Breast epithelium (tissue), 4 donors: Measurements from ENCODE around the gene BCL2L14. TPM values are rescaled to one million over a fixed set of nuclear protein-coding genes. Genes with fewer than 3 reads are reported as not detected.

Experiments
- DNase-seq, 2 donors: peaks; one replicate each; pipeline ENCODE4 v3.0.0-alpha.2; 2019; ENCODE audit warnings: low spot score in 2 of 2
- H3K27ac ChIP-seq, 2 donors: fragments of 200-600 bp; sonication (generic) in 1 of 2; one replicate each; pipeline ENCODE4 v1.5.1; 2016 to 2019; ENCODE audit warnings: mild to moderate bottlenecking in 1 of 2
- H3K27me3 ChIP-seq, 2 donors: fragments of 200-600 bp; sonication (generic) in 1 of 2; one replicate each; pipeline versions ENCODE4 v1.5.1 to v1.6.0; 2017 to 2019; ENCODE audit warnings: control low read depth in 1 of 2, mild to moderate bottlenecking in 1 of 2
- H3K36me3 ChIP-seq: fragments of 200-600 bp; one replicate; pipeline ENCODE4 v1.5.1; 2019
- H3K4me1 ChIP-seq, 2 donors: fragments of 200-600 bp; sonication (generic); one replicate each; pipeline ENCODE4 v1.5.1; 2016 to 2019; ENCODE audit warnings: control low read depth in 1 of 2
- H3K4me3 ChIP-seq, 3 donors: fragments of 200-600 bp; sonication (generic); 1 replicate in 2 of 3; 2 replicates in 1 of 3; pipeline ENCODE4 v1.5.1; 2016 to 2019; ENCODE audit warnings: mild to moderate bottlenecking in 3 of 3, moderate library complexity in 2 of 3
- H3K9me3 ChIP-seq, 2 donors: fragments of 200-600 bp; sonication (generic) in 1 of 2; one replicate each; pipeline ENCODE4 v1.5.1; 2016 to 2019; ENCODE audit warnings: control low read depth in 1 of 2
- CTCF ChIP-seq, 3 donors: fragments of 450-650 bp; IDR thresholded peaks; one replicate each; pipeline ENCODE4 v1.5.1; 2016 to 2017; ENCODE audit warnings: antibody characterized with exemption in 3 of 3, mild to moderate bottlenecking in 3 of 3, moderate library complexity in 3 of 3
- POLR2A ChIP-seq: fragments of 450-650 bp; IDR thresholded peaks from one replicate; pipeline ENCODE4 v1.6.1; 2016; ENCODE audit warnings: antibody characterized with exemption, mild to moderate bottlenecking, moderate library complexity
- POLR2AphosphoS5 ChIP-seq, 3 donors: sonication (generic); formaldehyde crosslinking; IDR thresholded peaks; one replicate each; pipeline ENCODE4 v1.6.1; 2017; ENCODE audit warnings: antibody characterized with exemption in 3 of 3
- intact Hi-C: fragments of 100-400 bp; cut with DNase I; formaldehyde crosslinking; loops from one replicate; pipeline ENCODE4 v1.15.1; 2023; ENCODE audit warnings: low total_unique reads
- total RNA-seq, 3 donors: library from RNA; depleted of rRNA; stranded (reverse); fragments of >200 nt; gene quantifications; one replicate each; pipeline ENCODE4 v1.1.0, GENCODE V29; 2016

Gene BCL2L14
- total RNA-seq, 3 donors from 2014 or later: 0.29 to 1.6 TPM; not detected in 1

DNA sequence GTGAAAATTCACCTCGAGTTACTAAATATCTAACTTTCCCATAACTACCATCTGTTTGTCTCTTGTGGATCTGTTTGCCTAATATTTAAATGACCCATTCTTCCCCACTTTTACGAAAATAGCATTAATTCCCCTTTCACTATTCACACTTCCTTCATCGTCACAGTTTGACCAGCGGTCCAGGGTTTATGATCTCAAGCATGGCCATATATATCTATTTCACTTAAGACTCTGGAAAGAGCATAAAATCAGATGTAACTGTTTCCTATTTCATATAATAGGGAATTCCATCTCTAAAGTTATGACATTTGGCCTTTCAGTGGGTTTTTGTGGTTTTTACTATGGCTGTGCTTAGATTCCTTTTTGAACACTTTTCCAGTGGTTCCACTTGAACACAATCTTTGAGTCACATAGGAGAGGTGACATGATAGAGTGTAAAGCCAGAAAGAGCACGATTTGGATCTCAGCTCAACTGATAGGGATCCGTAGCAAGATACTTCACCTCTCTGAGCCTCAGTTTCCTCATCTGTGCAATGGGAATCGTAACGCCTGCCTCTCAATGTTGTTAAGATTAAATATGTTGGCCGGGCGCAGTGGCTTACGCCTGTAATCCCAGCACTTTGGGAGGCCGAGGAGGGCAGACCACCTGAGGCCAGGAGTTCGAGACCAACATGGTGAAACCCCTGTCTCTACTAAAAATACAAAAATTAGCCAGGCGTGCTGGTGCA is 754 bp upstream of the BCL2L14 start:
- H3K4me1 ChIP-seq: no peaks in the 10 kb centered on the region
- H3K27ac ChIP-seq: no peak overlapping the region
- no peaks in the 10 kb centered on the region for H3K36me3 ChIP-seq
- TF ChIP-seq POLR2A: no peak
- no peak for TF ChIP-seq CTCF (IDR thresholded peaks at IDR 0.05)
- TF ChIP-seq POLR2AphosphoS5 (IDR thresholded peaks at IDR 0.05): no peak
- DNase-seq: no peak
- intact Hi-C loops: no loop called here
- H3K9me3 ChIP-seq: no peaks in the 10 kb centered on the region
- no peak overlapping the region for H3K4me3 ChIP-seq
- no peaks in the 10 kb centered on the region for H3K27me3 ChIP-seq

- no peaks in the 10 kb centered on the region for H3K9me3 ChIP-seq
- H3K4me1 ChIP-seq: no peaks in the 10 kb centered on the region
- no peak overlapping the region for H3K4me3 ChIP-seq
- H3K27me3 ChIP-seq: no peaks in the 10 kb centered on the region
- no peak overlapping the region for H3K27ac ChIP-seq
- TF ChIP-seq CTCF (IDR thresholded peaks at IDR 0.05): no peak
- no peak for TF ChIP-seq POLR2A
- no peak for TF ChIP-seq POLR2AphosphoS5 (IDR thresholded peaks at IDR 0.05)
- no peaks in the 10 kb centered on the region for H3K36me3 ChIP-seq
- DNase-seq: no peak
- intact Hi-C loops: no loop called here
These were observed 1.5 kb downstream of the BCL2L14 start for GRCh38 chr12:12072064-12072760.

DNA sequence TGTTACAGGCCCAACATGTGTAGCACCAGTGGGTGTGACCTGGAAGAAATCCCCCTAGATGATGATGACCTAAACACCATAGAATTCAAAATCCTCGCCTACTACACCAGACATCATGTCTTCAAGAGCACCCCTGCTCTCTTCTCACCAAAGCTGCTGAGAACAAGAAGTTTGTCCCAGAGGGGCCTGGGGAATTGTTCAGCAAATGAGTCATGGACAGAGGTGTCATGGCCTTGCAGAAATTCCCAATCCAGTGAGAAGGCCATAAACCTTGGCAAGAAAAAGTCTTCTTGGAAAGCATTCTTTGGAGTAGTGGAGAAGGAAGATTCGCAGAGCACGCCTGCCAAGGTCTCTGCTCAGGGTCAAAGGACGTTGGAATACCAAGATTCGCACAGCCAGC is 8.6 kb downstream of the BCL2L14 start:
- TF ChIP-seq POLR2AphosphoS5 (IDR thresholded peaks at IDR 0.05) (no peak), CTCF (IDR thresholded peaks at IDR 0.05) (no peak), POLR2A (no peak)
- H3K9me3 ChIP-seq: no peaks in the 10 kb centered on the region
- no peak overlapping the region for H3K4me3 ChIP-seq
- no peak for DNase-seq
- intact Hi-C loops: no loop called here
- no peaks in the 10 kb centered on the region for H3K27me3 ChIP-seq
- no peak overlapping the region for H3K27ac ChIP-seq
- no peaks in the 10 kb centered on the region for H3K4me1 ChIP-seq
- H3K36me3 ChIP-seq: no peaks in the 10 kb centered on the region

DNA sequence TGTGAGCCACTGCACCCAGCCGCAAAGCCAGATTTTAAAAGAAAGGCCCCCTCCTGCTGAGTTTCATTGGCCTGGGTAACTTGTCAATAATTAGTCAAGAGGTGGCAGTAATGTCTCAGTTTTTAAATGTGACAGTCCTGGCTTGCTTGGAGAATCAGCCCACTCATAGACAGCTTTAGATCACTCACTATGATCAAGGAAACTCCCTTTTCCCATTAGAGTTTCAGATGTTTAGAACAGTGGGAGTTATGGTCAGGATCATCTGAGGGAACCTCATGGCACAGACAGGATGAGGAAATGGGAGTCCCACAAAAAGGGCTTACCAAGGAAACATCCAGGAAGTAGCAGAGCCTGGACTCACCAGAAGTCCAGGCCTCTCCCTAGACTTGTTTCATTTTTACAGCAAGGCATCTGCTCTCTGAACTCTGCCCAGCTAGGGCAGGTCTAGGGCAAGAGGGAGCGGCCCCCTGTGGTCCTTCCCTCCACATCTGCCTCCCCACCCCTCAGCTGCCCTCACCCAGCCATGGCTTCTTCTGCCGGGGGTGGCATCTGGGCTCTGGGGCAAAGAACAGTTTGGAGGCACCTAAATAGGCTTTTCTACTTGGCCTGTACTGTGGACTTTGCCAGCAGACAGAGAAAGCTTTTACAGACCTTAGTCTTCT is 11.2 kb downstream of the BCL2L14 start:
- TF ChIP-seq CTCF (IDR thresholded peaks at IDR 0.05) (peak in 1 of 3 donors; percentile 35), POLR2A (no peak), POLR2AphosphoS5 (IDR thresholded peaks at IDR 0.05) (no peak)
- Histone ChIP-seq H3K4me1 (no peaks in the 10 kb centered on the region), H3K36me3 (no peaks in the 10 kb centered on the region), H3K4me3 (no peak overlapping the region), H3K27me3 (no peaks in the 10 kb centered on the region), H3K9me3 (no peaks in the 10 kb centered on the region), H3K27ac (peak overlapping the region in 1 of 2 donors; percentile 64)
- intact Hi-C loops: no loop called here
- no peak for DNase-seq

GRCh38 chr12:12083688-12084087 is 12.9 kb downstream of the BCL2L14 start:
- no peak for DNase-seq
- TF ChIP-seq POLR2A (no peak), CTCF (IDR thresholded peaks at IDR 0.05) (no peak), POLR2AphosphoS5 (IDR thresholded peaks at IDR 0.05) (no peak)

More at GRCh38 chr12:12083688-12084087, 12.9 kb downstream of the BCL2L14 start:
- no peaks in the 10 kb centered on the region for H3K9me3 ChIP-seq
- H3K27ac ChIP-seq: no peak overlapping the region
- no peaks in the 10 kb centered on the region for H3K27me3 ChIP-seq
- no peaks in the 10 kb centered on the region for H3K4me1 ChIP-seq
- H3K4me3 ChIP-seq: no peak overlapping the region
- intact Hi-C loops: no loop called here
- no peaks in the 10 kb centered on the region for H3K36me3 ChIP-seq
